Vagina (tissue), 2 donors: ENCODE data around the gene S1PR4. TPM values are rescaled to one million over a fixed set of nuclear protein-coding genes. Genes with fewer than 3 reads are reported as not detected.

Experiments used
- DNase-seq, 2 donors: peaks; one replicate each; pipeline ENCODE4 v3.0.0-alpha.2; 2017; ENCODE audit errors: extremely low spot score in 2 of 2
- H3K27ac ChIP-seq: fragments of 200-600 bp; sonication (generic); one replicate; pipeline ENCODE4 v1.5.1; 2019
- H3K27me3 ChIP-seq: fragments of 200-600 bp; sonication (generic); one replicate; pipeline ENCODE4 v1.5.1; 2019
- H3K36me3 ChIP-seq, 2 donors: fragments of 200-600 bp; sonication (generic); one replicate each; pipeline ENCODE4 v1.5.1; 2017 to 2019
- H3K4me1 ChIP-seq: fragments of 200-600 bp; sonication (generic); one replicate; pipeline ENCODE4 v1.5.1; 2019
- H3K4me3 ChIP-seq, 2 donors: fragments of 200-600 bp; sonication (generic); 1 replicate in 1 of 2; 2 replicates in 1 of 2; pipeline ENCODE4 v1.5.1; 2016 to 2019
- H3K9me3 ChIP-seq: fragments of 200-600 bp; sonication (generic); one replicate; pipeline ENCODE4 v1.5.1; 2019
- CTCF ChIP-seq, 3 experiments: fragments of 450-650 bp in 2 of 3; fragments of 200-600 bp in 1 of 3; sonication (generic) in 1 of 3; IDR thresholded peaks; one replicate each; pipeline ENCODE4 v1.5.1; 2017 to 2019; ENCODE audit warnings: antibody characterized with exemption in 3 of 3, mild to moderate bottlenecking in 2 of 3, moderate library complexity in 2 of 3
- POLR2A ChIP-seq, 2 donors: fragments of 450-650 bp; IDR thresholded peaks; one replicate each; pipeline ENCODE4 v1.6.1; 2017; ENCODE audit warnings: antibody characterized with exemption in 2 of 2, mild to moderate bottlenecking in 2 of 2, moderate library complexity in 2 of 2
- POLR2AphosphoS5 ChIP-seq, 2 donors: sonication (generic); formaldehyde crosslinking; IDR thresholded peaks; one replicate each; pipeline ENCODE4 v1.9.0; 2017; ENCODE audit warnings: antibody characterized with exemption in 2 of 2, mild to moderate bottlenecking in 2 of 2, low read depth in 1 of 2; ENCODE audit not compliant: insufficient read depth in 1 of 2
- intact Hi-C: fragments of 100-400 bp; cut with DNase I; formaldehyde crosslinking; loops from one replicate; pipeline ENCODE4 v1.15.1; 2023
- total RNA-seq: library from RNA; depleted of rRNA; stranded (reverse); fragments of >200 nt; gene quantifications from one replicate; pipeline ENCODE4 v1.2.3, GENCODE V29; 2016

The S1PR4 gene
- total RNA-seq, 1 donor from 2014 or later = not detected

- peaks cover 0 to 10% of the 10 kb centered on the region in 2 donors for H3K36me3 ChIP-seq
- intact Hi-C loops = no loop called here
- no peak for TF ChIP-seq POLR2AphosphoS5 (IDR thresholded peaks at IDR 0.05; ENCODE audit: insufficient read depth in 1 of 2, low read depth in 1 of 2)
- no peak for TF ChIP-seq POLR2A (IDR thresholded peaks at IDR 0.05)
- no peak for TF ChIP-seq CTCF (IDR thresholded peaks at IDR 0.05)
- peaks cover 13% of the 10 kb centered on the region for H3K4me1 ChIP-seq
- H3K9me3 ChIP-seq = no peaks in the 10 kb centered on the region
- H3K4me3 ChIP-seq = no peak overlapping the region
- no peak for DNase-seq
- H3K27ac ChIP-seq = no peak overlapping the region
- H3K27me3 ChIP-seq = no peaks in the 10 kb centered on the region
Observed at GRCh38 chr19:3192684-3193083, 14.1 kb downstream of the S1PR4 start.

GRCh38 chr19:3193256-3194105 is 14.9 kb downstream of the S1PR4 start:
- intact Hi-C loops = no loop called here
- TF ChIP-seq POLR2A (IDR thresholded peaks at IDR 0.05) = no peak
- TF ChIP-seq POLR2AphosphoS5 (IDR thresholded peaks at IDR 0.05; ENCODE audit: insufficient read depth in 1 of 2, low read depth in 1 of 2) = no peak
- TF ChIP-seq CTCF (IDR thresholded peaks at IDR 0.05) = no peak
- Histone ChIP-seq H3K36me3 (peaks cover 0 to 10% of the 10 kb centered on the region in 2 donors), H3K4me3 (no peak overlapping the region), H3K4me1 (peaks cover 6% of the 10 kb centered on the region), H3K27me3 (no peaks in the 10 kb centered on the region), H3K9me3 (no peaks in the 10 kb centered on the region), H3K27ac (no peak overlapping the region)
- DNase-seq = no peak

- H3K27ac ChIP-seq = no peak overlapping the region
- H3K4me1 ChIP-seq = peaks cover 5% of the 10 kb centered on the region
- H3K4me3 ChIP-seq = no peak overlapping the region
- DNase-seq = no peak
- peaks cover 0 to 9% of the 10 kb centered on the region in 2 donors for H3K36me3 ChIP-seq
- H3K9me3 ChIP-seq = no peaks in the 10 kb centered on the region
- intact Hi-C loops = no loop called here
- TF ChIP-seq POLR2AphosphoS5 (IDR thresholded peaks at IDR 0.05; ENCODE audit: insufficient read depth in 1 of 2, low read depth in 1 of 2) (no peak), POLR2A (IDR thresholded peaks at IDR 0.05) (no peak), CTCF (IDR thresholded peaks at IDR 0.05) (no peak)
- no peaks in the 10 kb centered on the region for H3K27me3 ChIP-seq
Observed at GRCh38 chr19:3194106-3195087, 15.8 kb downstream of the S1PR4 start.

GRCh38 chr19:3196064-3196932 is 17.7 kb downstream of the S1PR4 start:
- Histone ChIP-seq H3K27me3 (no peaks in the 10 kb centered on the region), H3K4me3 (no peak overlapping the region), H3K9me3 (no peaks in the 10 kb centered on the region), H3K27ac (no peak overlapping the region), H3K36me3 (peaks cover 0 to 9% of the 10 kb centered on the region in 2 donors), H3K4me1 (no peaks in the 10 kb centered on the region)
- intact Hi-C loops = no loop called here
- TF ChIP-seq CTCF (IDR thresholded peaks at IDR 0.05) = no peak
- TF ChIP-seq POLR2A (IDR thresholded peaks at IDR 0.05) = no peak
- no peak for TF ChIP-seq POLR2AphosphoS5 (IDR thresholded peaks at IDR 0.05; ENCODE audit: insufficient read depth in 1 of 2, low read depth in 1 of 2)
- DNase-seq = no peak
